Transverse colon (tissue), 4 donors: ENCODE data around the gene UNC5A. TPM values are rescaled to one million over a fixed set of nuclear protein-coding genes. Genes with fewer than 3 reads are reported as not detected.

ENCODE experiments used
- DNase-seq: peaks from one replicate; pipeline ENCODE4 v3.0.0-alpha.2; 2019
- H3K27ac ChIP-seq, 4 donors: fragments of 200-600 bp; sonication (generic); 2 replicates each; pipeline ENCODE4 v1.5.1; 2016 to 2018; ENCODE audit warnings: inconsistent platforms in 4 of 4
- H3K27me3 ChIP-seq: fragments of 200-600 bp; sonication (generic); 2 replicates; pipeline ENCODE4 v1.5.1; 2017; ENCODE audit warnings: inconsistent platforms
- H3K36me3 ChIP-seq, 4 donors: fragments of 200-600 bp; sonication (generic); 2 replicates each; pipeline ENCODE4 v1.5.1; 2017 to 2019; ENCODE audit warnings: inconsistent platforms in 4 of 4
- H3K4me1 ChIP-seq, 4 donors: fragments of 200-600 bp; sonication (generic); 2 replicates each; pipeline ENCODE4 v1.5.1; 2017 to 2020; ENCODE audit warnings: inconsistent platforms in 4 of 4
- H3K4me3 ChIP-seq, 4 donors: fragments of 200-600 bp; sonication (generic); 1 replicate in 1 of 4; 2 replicates in 3 of 4; pipeline versions ENCODE4 v1.5.1 to v1.6.1; 2017 to 2019; ENCODE audit warnings: inconsistent platforms in 4 of 4
- H3K9me3 ChIP-seq, 2 donors: fragments of 200-600 bp; sonication (generic); 2 replicates each; pipeline ENCODE4 v1.5.1; 2017 to 2019; ENCODE audit warnings: inconsistent platforms in 2 of 2
- CTCF ChIP-seq, 5 experiments: fragments of 200-600 bp in 3 of 5; fragments of 450-650 bp in 2 of 5; sonication (generic) in 3 of 5; IDR thresholded peaks; 1 replicate in 2 of 5; 2 replicates in 3 of 5; pipeline ENCODE4 v1.5.1; 2016 to 2017; ENCODE audit warnings: antibody characterized with exemption in 5 of 5, inconsistent platforms in 3 of 5, mild to moderate bottlenecking in 2 of 5, moderate library complexity in 1 of 5
- EP300 ChIP-seq: sonication (generic); formaldehyde crosslinking; IDR thresholded peaks from one replicate; pipeline ENCODE4 v1.6.1; 2017; ENCODE audit warnings: antibody characterized with exemption, low read depth
- POLR2A ChIP-seq: fragments of 450-650 bp; IDR thresholded peaks from one replicate; pipeline ENCODE4 v1.6.1; 2016; ENCODE audit warnings: antibody characterized with exemption, mild to moderate bottlenecking, moderate library complexity
- POLR2AphosphoS5 ChIP-seq, 3 donors: sonication (generic); formaldehyde crosslinking; IDR thresholded peaks; one replicate each; pipeline ENCODE4 v1.6.1; 2016; ENCODE audit warnings: antibody characterized with exemption in 3 of 3
- WGBS, 2 donors: methylation state at CpG; one replicate each; pipeline ENCODE4 v1.1.5; 2018; ENCODE audit warnings: low coverage in 1 of 2; 5-methylcytosine and 5-hydroxymethylcytosine counted together
- in situ Hi-C, 4 donors: fragments of 200-750 bp; cut with MboI; loops; one replicate each; pipeline versions ENCODE4 v1.15.0 to v1.15.1; 2017; ENCODE audit warnings: low sequenced_read_pairs in 3 of 4, low pct_ligation_motif_present in 1 of 4, low pct_unique_long_range_greater_than_20kb in 1 of 4
- intact Hi-C: fragments of 100-400 bp; cut with DNase I; formaldehyde crosslinking; loops from one replicate; pipeline ENCODE4 v1.15.1; 2023; ENCODE audit warnings: low total_unique reads
- total RNA-seq, 4 donors: library from RNA; depleted of rRNA; stranded (reverse); fragments of >200 nt; gene quantifications; one replicate each; pipeline ENCODE4 v1.1.0, GENCODE V29; 2016

UNC5A gene
- total RNA-seq, 4 donors from 2014 or later, result 0.32 TPM; not detected in 3

DNA sequence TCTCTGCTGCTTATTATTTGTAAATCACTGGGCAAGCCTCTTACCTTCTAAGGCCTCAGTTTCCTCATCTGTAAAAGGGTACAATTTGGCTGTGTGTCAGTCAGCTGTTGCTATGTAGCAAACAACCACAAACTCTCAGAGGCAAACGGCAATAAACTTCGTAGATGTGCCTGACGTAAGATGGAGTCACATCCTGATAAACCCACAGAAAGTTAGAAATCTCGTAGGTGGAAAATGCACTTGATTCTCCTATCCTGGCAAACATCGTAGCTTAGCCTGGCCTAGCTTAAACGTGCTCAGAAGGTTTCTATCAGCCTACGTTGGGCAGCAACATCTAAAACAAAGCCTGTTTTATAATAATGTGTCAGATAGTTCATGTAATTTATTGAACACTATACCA, 35.0 kb upstream of the UNC5A start:
- H3K36me3 ChIP-seq, result no peaks in the 10 kb centered on the region
- H3K27ac ChIP-seq, result no peak overlapping the region
- H3K9me3 ChIP-seq, result no peaks in the 10 kb centered on the region
- intact Hi-C loops, result no loop called here
- in situ Hi-C loops, result no loop called here
- H3K4me3 ChIP-seq, result no peak overlapping the region
- WGBS, 2 donors, result 47% methylated on average over 7 of the region's 7 CpGs; no CpG with 5 or more reads in 1 of the 2 donors
- no peak for DNase-seq
- no peak for TF ChIP-seq CTCF (IDR thresholded peaks at IDR 0.05)
- TF ChIP-seq EP300, result no peak
- no peak for TF ChIP-seq POLR2AphosphoS5 (IDR thresholded peaks at IDR 0.05)
- no peak for TF ChIP-seq POLR2A
- peaks cover 39% of the 10 kb centered on the region for H3K27me3 ChIP-seq
- no peaks in the 10 kb centered on the region for H3K4me1 ChIP-seq

GRCh38 chr5:176776141-176776865, 34.1 kb upstream of the UNC5A start:
- Histone ChIP-seq H3K27me3 (peaks cover 45% of the 10 kb centered on the region), H3K4me1 (no peaks in the 10 kb centered on the region), H3K36me3 (no peaks in the 10 kb centered on the region), H3K27ac (no peak overlapping the region), H3K4me3 (no peak overlapping the region), H3K9me3 (no peaks in the 10 kb centered on the region)
- 67 to 70% methylated on average over 7 to 21 of the region's 21 CpGs for WGBS, 2 donors
- no peak for TF ChIP-seq EP300
- no peak for TF ChIP-seq POLR2AphosphoS5 (IDR thresholded peaks at IDR 0.05)
- TF ChIP-seq POLR2A, result no peak
- TF ChIP-seq CTCF (IDR thresholded peaks at IDR 0.05), result no peak
- DNase-seq, result no peak
- in situ Hi-C loops, result no loop called here
- intact Hi-C loops, result no loop called here

- no peak for DNase-seq
- intact Hi-C loops (no loop called here), in situ Hi-C loops (no loop called here)
- no peaks in the 10 kb centered on the region for H3K9me3 ChIP-seq
- TF ChIP-seq POLR2A (no peak), POLR2AphosphoS5 (IDR thresholded peaks at IDR 0.05) (no peak), CTCF (IDR thresholded peaks at IDR 0.05) (no peak), EP300 (no peak)
- H3K36me3 ChIP-seq, result no peaks in the 10 kb centered on the region
- H3K4me1 ChIP-seq, result no peaks in the 10 kb centered on the region
- H3K4me3 ChIP-seq, result no peak overlapping the region
- 45 to 65% methylated on average over 4 to 8 of the region's 8 CpGs for WGBS, 2 donors
- H3K27me3 ChIP-seq, result peaks cover 45% of the 10 kb centered on the region
- no peak overlapping the region for H3K27ac ChIP-seq
These were observed 33.4 kb upstream of the UNC5A start for GRCh38 chr5:176776916-176777315.

- TF ChIP-seq EP300, result no peak
- in situ Hi-C loops (no loop called here), intact Hi-C loops (no loop called here)
- peaks cover 43% of the 10 kb centered on the region for H3K27me3 ChIP-seq
- 80 to 87% methylated on average over 2 to 8 of the region's 8 CpGs for WGBS, 2 donors
- H3K9me3 ChIP-seq, result no peaks in the 10 kb centered on the region
- no peaks in the 10 kb centered on the region for H3K4me1 ChIP-seq
- no peaks in the 10 kb centered on the region for H3K36me3 ChIP-seq
- DNase-seq, result no peak
- no peak overlapping the region for H3K4me3 ChIP-seq
- H3K27ac ChIP-seq, result no peak overlapping the region
These were observed 31.4 kb upstream of the UNC5A start for GRCh38 chr5:176778921-176779465.
